ENCODE data around the gene LAG3.

Gene LAG3

GRCh38 chr12:6790496-6791150 lies 18.3 kb downstream of the LAG3 start:
- no peak for DNase-seq (ENCODE audit: low spot score)

DNA sequence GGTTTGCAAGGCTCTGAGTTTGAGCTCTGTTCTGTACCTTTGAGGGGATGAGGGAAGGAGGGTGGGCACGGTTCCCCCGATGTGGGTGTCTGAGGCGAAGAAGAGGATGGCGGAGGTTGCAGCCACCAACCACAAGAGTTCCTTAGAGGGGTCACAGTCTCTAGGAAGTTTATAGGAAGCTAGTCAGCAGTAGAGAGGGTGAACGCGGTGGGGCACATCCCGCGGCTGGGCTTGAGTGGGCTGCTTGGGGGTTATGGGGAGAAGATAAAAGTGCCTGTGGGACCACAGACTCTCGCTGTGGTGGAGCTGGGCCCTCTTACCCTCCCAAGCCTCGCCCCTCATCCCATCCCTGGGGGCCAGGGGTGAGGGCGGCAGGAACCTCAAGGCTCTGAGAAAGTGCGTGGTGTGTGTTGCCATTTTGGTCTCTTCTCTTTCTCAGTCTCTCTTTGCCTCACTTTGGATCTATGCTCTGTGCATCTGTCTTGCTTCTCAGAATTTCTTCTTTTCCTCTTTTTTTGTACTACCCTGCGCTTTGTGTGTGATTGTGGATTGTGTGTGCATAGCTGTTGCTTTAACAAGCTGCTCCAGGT lies 19.7 kb downstream of the LAG3 start:
- DNase-seq (ENCODE audit: low spot score), result no peak

- no peak for DNase-seq (ENCODE audit: low spot score)
Observed at GRCh38 chr12:6792522-6793201, 20.3 kb downstream of the LAG3 start.

DNA sequence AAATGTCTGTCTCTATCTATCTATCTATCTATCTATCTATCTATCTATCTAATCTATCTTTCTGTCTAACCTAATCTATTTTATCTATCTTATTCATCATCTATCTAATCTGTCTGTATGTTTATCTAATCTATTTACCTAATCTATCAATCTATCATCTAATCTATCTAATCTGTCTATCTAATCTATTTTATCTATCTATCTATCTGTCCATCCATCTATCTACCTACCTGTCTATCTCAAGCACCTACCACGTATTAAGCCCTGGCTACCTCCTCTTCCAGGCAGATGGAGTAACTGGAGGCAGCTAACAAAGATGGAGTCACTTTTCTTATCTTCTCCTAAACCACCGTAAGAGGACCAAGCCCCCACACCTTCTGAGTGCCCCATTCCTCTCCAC lies 22.8 kb downstream of the LAG3 start:
- DNase-seq (ENCODE audit: low spot score), result no peak

- no peak for DNase-seq (ENCODE audit: low spot score)
Observed at GRCh38 chr12:6796576-6796975, 24.3 kb downstream of the LAG3 start.

- DNase-seq (ENCODE audit: low spot score), result no peak
Observed at GRCh38 chr12:6799147-6799546, 26.8 kb downstream of the LAG3 start.

DNA sequence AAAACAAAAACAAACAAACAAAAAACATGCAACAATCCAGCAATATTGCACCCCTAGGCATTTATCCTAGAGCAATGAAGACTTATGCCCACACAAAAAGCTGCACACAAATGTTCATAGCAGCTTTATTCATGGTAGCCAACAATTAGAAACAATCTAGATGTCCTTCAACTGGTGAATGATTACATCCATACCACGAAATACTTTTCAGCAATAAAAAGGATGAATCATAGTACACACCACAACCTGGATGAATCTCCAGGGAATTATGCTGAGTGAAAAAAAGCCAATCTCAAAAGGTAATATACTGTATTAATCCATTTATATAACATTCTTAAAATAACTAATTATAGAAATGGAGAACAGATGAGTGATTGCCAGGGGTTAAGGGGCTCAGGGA lies 34.9 kb downstream of the LAG3 start:
- no peak for DNase-seq (ENCODE audit: low spot score)

DNA sequence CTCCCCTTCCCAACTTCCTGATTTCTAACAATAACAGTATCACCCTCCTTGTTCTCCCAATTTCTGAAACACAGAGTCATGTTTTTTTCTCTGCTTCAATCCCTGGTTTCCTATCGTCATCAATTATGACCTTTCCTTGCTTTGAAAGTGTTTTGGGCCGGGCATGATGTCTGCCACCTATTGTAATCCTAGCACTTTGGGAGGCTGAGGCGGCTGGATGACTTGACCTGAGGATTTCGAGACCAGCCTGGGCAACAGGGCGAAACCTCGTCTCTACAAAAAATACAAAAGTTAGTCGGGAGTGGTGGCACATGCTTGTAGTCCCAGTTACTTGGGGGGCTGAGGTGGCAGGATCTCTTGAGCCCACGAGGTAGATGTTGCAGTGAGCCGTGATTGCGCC lies 36.7 kb downstream of the LAG3 start:
- DNase-seq (ENCODE audit: low spot score), result no peak

- DNase-seq (ENCODE audit: low spot score), result no peak
Observed at GRCh38 chr12:6810758-6811157, 38.4 kb downstream of the LAG3 start.

- no peak for DNase-seq (ENCODE audit: low spot score)
Observed at GRCh38 chr12:6813363-6813762, 41.0 kb downstream of the LAG3 start.

GRCh38 chr12:6816598-6816997 lies 44.3 kb downstream of the LAG3 start:
- no peak for DNase-seq (ENCODE audit: low spot score)

GRCh38 chr12:6817098-6817497 lies 44.8 kb downstream of the LAG3 start:
- DNase-seq (ENCODE audit: low spot score), result no peak

- DNase-seq (ENCODE audit: low spot score), result no peak
Observed at GRCh38 chr12:6817662-6818157, 45.4 kb downstream of the LAG3 start.

GRCh38 chr12:6818222-6818621 lies 45.9 kb downstream of the LAG3 start:
- no peak for DNase-seq (ENCODE audit: low spot score)

- no peak for DNase-seq (ENCODE audit: low spot score)
Observed at GRCh38 chr12:6818645-6819044, 46.3 kb downstream of the LAG3 start.

- no peak for DNase-seq (ENCODE audit: low spot score)
Observed at GRCh38 chr12:6819106-6820030, 47.0 kb downstream of the LAG3 start.

- DNase-seq (ENCODE audit: low spot score), result no peak
Observed at GRCh38 chr12:6820166-6820565, 47.8 kb downstream of the LAG3 start.

GRCh38 chr12:6821591-6822425 lies 49.5 kb downstream of the LAG3 start, which contains the start of gene GPR162:
GPR162 (plus strand) TSS chr12:6821821; CDS start chr12:6823899, 2,078 bp downstream.
- no peak for DNase-seq (ENCODE audit: low spot score)

GRCh38 chr12:6822426-6823135 lies 50.3 kb downstream of the LAG3 start:
- no peak for DNase-seq (ENCODE audit: low spot score)
